ENCODE data around the gene GTF2H2. TPM values are rescaled to one million over a fixed set of nuclear protein-coding genes. Genes with fewer than 3 reads are reported as not detected.

GTF2H2 gene
- 18.1 and 38.0 TPM in 2 replicates for total RNA-seq

GRCh38 chr5:71067262-71067928, at the start of gene GTF2H2:
TSS of gene GTF2H2 (minus strand) at chr5:71067676. CDS start at chr5:71062763, 4,913 bp downstream.

GRCh38 chr5:71025289-71025953, 42.1 kb downstream of the GTF2H2 start, which contains the start of gene NAIP:
TSS of gene NAIP (minus strand) at chr5:71025339. CDS start at chr5:71012915, 12,424 bp downstream.

Other genes starting within 250 kb of the GTF2H2 start
- gene SERF1A, start 167.0 kb downstream of the GTF2H2 start, total RNA-seq = 7.8 and 12.6 TPM in 2 replicates
- gene SMN1, start 142.6 kb downstream of the GTF2H2 start, total RNA-seq = 35.1 and 35.2 TPM in 2 replicates
- 4.0 and 4.7 TPM in 2 replicates for gene NAIP, start 42.3 kb downstream of the GTF2H2 start, total RNA-seq